Astrocyte (in vitro differentiated cells and primary cell): ENCODE measurements around the gene TTC1.

Experiments used
- CTCF ChIP-seq: IDR thresholded peaks from 2 replicates; pipeline ENCODE4 v1.5.1; 2011; ENCODE audit warnings: low read depth, mild to moderate bottlenecking, inconsistent platforms, low read length, moderate library complexity; ENCODE audit not compliant: insufficient read depth
- EZH2 ChIP-seq: IDR thresholded peaks from 2 replicates; pipeline ENCODE4 v1.6.1; 2012; ENCODE audit warnings: mild to moderate bottlenecking, low read length, inconsistent platforms; ENCODE audit not compliant: insufficient read depth

GRCh38 chr5:160054047-160054446 lies 45.1 kb downstream of the TTC1 start:
- TF ChIP-seq CTCF (no peak), EZH2 (no peak)
